ENCODE results near the gene CDYL2. TPM values are rescaled to one million over a fixed set of nuclear protein-coding genes. Genes with fewer than 3 reads are reported as not detected.
"Not testable (repeated sequence)": the region's sequence is repeated elsewhere in the genome, so short reads cannot be mapped to it uniquely, and the experiment has no call there.

Gene CDYL2
- polyA plus RNA-seq, 1 of the 3 experiments (the other 2 are of a cell fraction), result 0.03 TPM

DNA sequence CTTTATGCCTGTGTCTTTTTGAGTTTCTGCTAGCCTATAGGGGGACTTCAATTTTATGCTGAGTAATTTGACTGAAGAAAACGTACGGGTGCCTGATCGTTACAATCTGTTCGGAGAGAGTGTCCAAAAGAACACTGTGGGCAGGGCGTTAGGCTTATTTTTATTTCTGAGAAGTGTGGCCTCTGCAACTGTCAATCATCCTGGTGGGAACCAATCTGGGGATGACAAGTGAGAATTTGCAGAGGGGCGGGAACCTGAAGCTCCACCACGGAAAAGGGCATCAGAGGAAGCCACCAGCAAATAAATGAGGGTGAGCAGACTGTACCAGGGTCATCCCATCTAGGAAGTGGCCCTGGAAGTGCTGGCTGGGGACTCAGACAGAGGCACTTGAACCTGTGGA is 12.0 kb upstream of the CDYL2 start:
- H2AFZ ChIP-seq (ENCODE audit: low read depth), result no peak overlapping the region
- no peaks in the 10 kb centered on the region for H3F3A ChIP-seq (replicated peaks; ENCODE audit: insufficient read depth)
- no peaks in the 10 kb centered on the region; the same call in 1 of the 2 replicates for H3K27me3 ChIP-seq (ENCODE audit: insufficient read depth)
- CTCF ChIA-PET, result interaction anchor here (0.8 to 1.0 kb wide), 2 partner anchors 9 to 291 kb away, joined by 3 read pairs; no protein-coding TSS in a partner anchor
- no peaks in the 10 kb centered on the region for H3K9me2 ChIP-seq
- no peaks in the 10 kb centered on the region for H3K4me1 ChIP-seq (ENCODE audit: control insufficient read depth in 1 of 2, insufficient read depth in 2 of 2, low read depth in 1 of 2, low read length in 1 of 2)
- H4K20me1 ChIP-seq (ENCODE audit: insufficient read depth), result no peaks in the 10 kb centered on the region
- no peak overlapping the region for H3K9ac ChIP-seq
- no peaks in the 10 kb centered on the region for H3K9me3 ChIP-seq
- 19% methylated on average over 7 of the region's 7 CpGs for WGBS (ENCODE audit: low lambda C conversion rate)
- POLR2A ChIA-PET, result no interaction called here
- no peak overlapping the region for H3K4me3 ChIP-seq (ENCODE audit: low read depth in 2 of 2, low read length in 1 of 2)
- no peak overlapping the region for H3K27ac ChIP-seq (ENCODE audit: low read depth in 2 of 2, low read length in 1 of 2)
- H3K4me2 ChIP-seq, result no peak overlapping the region
- no peak for DNase-seq
- no peaks in the 10 kb centered on the region for H3K79me2 ChIP-seq (ENCODE audit: insufficient read depth)
- no peak for TF ChIP-seq GATA2 (CRISPR knock-in tag; IDR thresholded peaks at IDR 0.05)
- TF ChIP-seq, protein P1, sequence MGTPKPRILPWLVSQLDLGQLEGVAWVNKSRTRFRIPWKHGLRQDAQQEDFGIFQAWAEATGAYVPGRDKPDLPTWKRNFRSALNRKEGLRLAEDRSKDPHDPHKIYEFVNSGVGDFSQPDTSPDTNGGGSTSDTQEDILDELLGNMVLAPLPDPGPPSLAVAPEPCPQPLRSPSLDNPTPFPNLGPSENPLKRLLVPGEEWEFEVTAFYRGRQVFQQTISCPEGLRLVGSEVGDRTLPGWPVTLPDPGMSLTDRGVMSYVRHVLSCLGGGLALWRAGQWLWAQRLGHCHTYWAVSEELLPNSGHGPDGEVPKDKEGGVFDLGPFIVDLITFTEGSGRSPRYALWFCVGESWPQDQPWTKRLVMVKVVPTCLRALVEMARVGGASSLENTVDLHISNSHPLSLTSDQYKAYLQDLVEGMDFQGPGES (IDR thresholded peaks at IDR 0.05; ENCODE audit: low read depth, low read length), result no peak
- TF ChIP-seq NRF1 (IDR thresholded peaks at IDR 0.05; ENCODE audit: low read depth, low read length), result no peak
- no peak for TF ChIP-seq MEF2A (IDR thresholded peaks at IDR 0.05; ENCODE audit: borderline replicate concordance, low read depth)
- TF ChIP-seq RFX5 (IDR thresholded peaks at IDR 0.05; ENCODE audit: low read length), result no peak
- TF ChIP-seq, protein P2, sequence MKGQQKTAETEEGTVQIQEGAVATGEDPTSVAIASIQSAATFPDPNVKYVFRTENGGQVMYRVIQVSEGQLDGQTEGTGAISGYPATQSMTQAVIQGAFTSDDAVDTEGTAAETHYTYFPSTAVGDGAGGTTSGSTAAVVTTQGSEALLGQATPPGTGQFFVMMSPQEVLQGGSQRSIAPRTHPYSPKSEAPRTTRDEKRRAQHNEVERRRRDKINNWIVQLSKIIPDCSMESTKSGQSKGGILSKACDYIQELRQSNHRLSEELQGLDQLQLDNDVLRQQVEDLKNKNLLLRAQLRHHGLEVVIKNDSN (IDR thresholded peaks at IDR 0.05; ENCODE audit: borderline replicate concordance, low read depth), result no peak
- no peak for TF ChIP-seq YY1 (IDR thresholded peaks at IDR 0.05; ENCODE audit: low read depth)
- no peak for TF ChIP-seq EP300 (IDR thresholded peaks at IDR 0.05; ENCODE audit: borderline replicate concordance in 1 of 2, low read depth in 1 of 2, low read length in 1 of 2)
- TF ChIP-seq, protein P3, sequence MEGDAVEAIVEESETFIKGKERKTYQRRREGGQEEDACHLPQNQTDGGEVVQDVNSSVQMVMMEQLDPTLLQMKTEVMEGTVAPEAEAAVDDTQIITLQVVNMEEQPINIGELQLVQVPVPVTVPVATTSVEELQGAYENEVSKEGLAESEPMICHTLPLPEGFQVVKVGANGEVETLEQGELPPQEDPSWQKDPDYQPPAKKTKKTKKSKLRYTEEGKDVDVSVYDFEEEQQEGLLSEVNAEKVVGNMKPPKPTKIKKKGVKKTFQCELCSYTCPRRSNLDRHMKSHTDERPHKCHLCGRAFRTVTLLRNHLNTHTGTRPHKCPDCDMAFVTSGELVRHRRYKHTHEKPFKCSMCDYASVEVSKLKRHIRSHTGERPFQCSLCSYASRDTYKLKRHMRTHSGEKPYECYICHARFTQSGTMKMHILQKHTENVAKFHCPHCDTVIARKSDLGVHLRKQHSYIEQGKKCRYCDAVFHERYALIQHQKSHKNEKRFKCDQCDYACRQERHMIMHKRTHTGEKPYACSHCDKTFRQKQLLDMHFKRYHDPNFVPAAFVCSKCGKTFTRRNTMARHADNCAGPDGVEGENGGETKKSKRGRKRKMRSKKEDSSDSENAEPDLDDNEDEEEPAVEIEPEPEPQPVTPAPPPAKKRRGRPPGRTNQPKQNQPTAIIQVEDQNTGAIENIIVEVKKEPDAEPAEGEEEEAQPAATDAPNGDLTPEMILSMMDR (IDR thresholded peaks at IDR 0.05), result no peak
- TF ChIP-seq, protein P4, sequence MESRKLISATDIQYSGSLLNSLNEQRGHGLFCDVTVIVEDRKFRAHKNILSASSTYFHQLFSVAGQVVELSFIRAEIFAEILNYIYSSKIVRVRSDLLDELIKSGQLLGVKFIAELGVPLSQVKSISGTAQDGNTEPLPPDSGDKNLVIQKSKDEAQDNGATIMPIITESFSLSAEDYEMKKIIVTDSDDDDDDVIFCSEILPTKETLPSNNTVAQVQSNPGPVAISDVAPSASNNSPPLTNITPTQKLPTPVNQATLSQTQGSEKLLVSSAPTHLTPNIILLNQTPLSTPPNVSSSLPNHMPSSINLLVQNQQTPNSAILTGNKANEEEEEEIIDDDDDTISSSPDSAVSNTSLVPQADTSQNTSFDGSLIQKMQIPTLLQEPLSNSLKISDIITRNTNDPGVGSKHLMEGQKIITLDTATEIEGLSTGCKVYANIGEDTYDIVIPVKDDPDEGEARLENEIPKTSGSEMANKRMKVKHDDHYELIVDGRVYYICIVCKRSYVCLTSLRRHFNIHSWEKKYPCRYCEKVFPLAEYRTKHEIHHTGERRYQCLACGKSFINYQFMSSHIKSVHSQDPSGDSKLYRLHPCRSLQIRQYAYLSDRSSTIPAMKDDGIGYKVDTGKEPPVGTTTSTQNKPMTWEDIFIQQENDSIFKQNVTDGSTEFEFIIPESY (IDR thresholded peaks at IDR 0.05; ENCODE audit: borderline replicate concordance, low read depth), result no peak
- no peak for TF ChIP-seq NFIC (IDR thresholded peaks at IDR 0.05; ENCODE audit: borderline replicate concordance)
- TF ChIP-seq FOXM1 (IDR thresholded peaks at IDR 0.05; ENCODE audit: low read depth), result no peak
- no peak for TF ChIP-seq RAD21 (IDR thresholded peaks at IDR 0.05; ENCODE audit: low read length)
- no peak for TF ChIP-seq GABPA (IDR thresholded peaks at IDR 0.05; ENCODE audit: low read depth)
- no peak for TF ChIP-seq TEAD4 (IDR thresholded peaks at IDR 0.05; ENCODE audit: borderline replicate concordance, insufficient read depth)
- no peak for TF ChIP-seq CHD2 (IDR thresholded peaks at IDR 0.05; ENCODE audit: low read length, partially characterized antibody)
- H3K36me3 ChIP-seq (replicated peaks in 1 of 2; ENCODE audit: control insufficient read depth in 1 of 2, insufficient read depth in 2 of 2, low read length in 1 of 2), result no peaks in the 10 kb centered on the region

DNA sequence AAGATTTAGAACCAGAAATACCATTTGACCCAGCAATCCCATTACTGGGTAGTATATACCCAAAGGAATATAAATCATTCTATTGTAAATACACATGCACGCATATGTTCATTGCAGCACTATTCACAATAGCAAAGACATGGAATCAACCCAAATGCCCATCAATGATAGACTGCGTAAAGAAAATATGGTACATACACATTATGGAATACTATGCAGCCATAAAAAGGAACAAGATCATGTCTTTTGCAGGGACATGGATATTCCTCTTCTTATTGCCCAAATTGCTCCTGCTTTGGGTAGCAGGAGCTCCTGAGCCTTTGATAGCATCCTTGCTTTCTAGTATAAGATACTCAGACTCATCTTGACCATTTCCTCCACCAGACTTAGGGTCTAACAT is 10.9 kb upstream of the CDYL2 start:
- DNase-seq; H4K20me1 ChIP-seq (ENCODE audit: insufficient read depth); H3K27me3 ChIP-seq (ENCODE audit: insufficient read depth); H3K79me2 ChIP-seq (ENCODE audit: insufficient read depth); H3F3A ChIP-seq (replicated peaks; ENCODE audit: insufficient read depth); H2AFZ ChIP-seq (ENCODE audit: low read depth); CTCF ChIA-PET; H3K9me2 ChIP-seq; H3K36me3 ChIP-seq (replicated peaks in 1 of 2; ENCODE audit: control insufficient read depth in 1 of 2, insufficient read depth in 2 of 2, low read length in 1 of 2); H3K27ac ChIP-seq (ENCODE audit: low read depth in 2 of 2, low read length in 1 of 2); H3K9ac ChIP-seq; H3K4me2 ChIP-seq; H3K4me3 ChIP-seq (ENCODE audit: low read depth in 2 of 2, low read length in 1 of 2); POLR2A ChIA-PET; H3K4me1 ChIP-seq (ENCODE audit: control insufficient read depth in 1 of 2, insufficient read depth in 2 of 2, low read depth in 1 of 2, low read length in 1 of 2); H3K9me3 ChIP-seq: not testable (repeated sequence)
- 52% methylated on average over 2 of the region's 2 CpGs for WGBS (ENCODE audit: low lambda C conversion rate)
